BE2C (cell line): ENCODE measurements around the gene FARSA.

Experiments used
- DNase-seq: peaks from one replicate; pipeline ENCODE4 v3.0.0-alpha.2; 2020
- H3K27me3 ChIP-seq: fragments of 250-450 bp; sonication (Bioruptor Pico); 2 replicates; pipeline ENCODE4 v1.5.1; 2020; ENCODE audit warnings: mild to moderate bottlenecking
- H3K36me3 ChIP-seq: fragments of 250-450 bp; sonication (Bioruptor Pico); 2 replicates; pipeline ENCODE4 v1.5.1; 2020; ENCODE audit warnings: mild to moderate bottlenecking
- H3K4me1 ChIP-seq: fragments of 250-450 bp; sonication (Bioruptor Pico); 2 replicates; pipeline ENCODE4 v1.5.1; 2020
- H3K4me3 ChIP-seq: 2 replicates; pipeline ENCODE4 v1.5.1; 2011; ENCODE audit warnings: low read depth, low read length
- H3K9me3 ChIP-seq: fragments of 250-450 bp; sonication (Bioruptor Pico); 2 replicates; pipeline ENCODE4 v1.5.1; 2020
- CTCF ChIP-seq: IDR thresholded peaks from 2 replicates; pipeline ENCODE4 v1.5.1; 2012; ENCODE audit warnings: mild to moderate bottlenecking, low read depth, low read length

The FARSA gene

GRCh38 chr19:12944104-12944674 is 10.7 kb upstream of the FARSA start:
- H3K36me3 ChIP-seq = peaks cover 83% of the 10 kb centered on the region
- no peak for TF ChIP-seq CTCF
- DNase-seq = no peak
- H3K4me3 ChIP-seq = no peak overlapping the region
- no peaks in the 10 kb centered on the region for H3K9me3 ChIP-seq
- H3K27me3 ChIP-seq = no peaks in the 10 kb centered on the region
- peaks cover 3% of the 10 kb centered on the region; the same call in 1 of the 2 replicates for H3K4me1 ChIP-seq

- TF ChIP-seq CTCF = no peak
- H3K4me3 ChIP-seq = no peak overlapping the region
- peaks cover 83% of the 10 kb centered on the region for H3K36me3 ChIP-seq
- peaks cover 3% of the 10 kb centered on the region; the same call in 1 of the 2 replicates for H3K4me1 ChIP-seq
- H3K9me3 ChIP-seq = no peaks in the 10 kb centered on the region
- H3K27me3 ChIP-seq = no peaks in the 10 kb centered on the region
- DNase-seq = no peak
Measured at GRCh38 chr19:12943437-12944044, 10.0 kb upstream of the FARSA start.

GRCh38 chr19:12940897-12941296 is 7.4 kb upstream of the FARSA start:
- Histone ChIP-seq H3K4me1 (peaks cover 6% of the 10 kb centered on the region), H3K36me3 (peaks cover 65% of the 10 kb centered on the region), H3K9me3 (no peaks in the 10 kb centered on the region), H3K4me3 (peak overlapping the region; percentile 100), H3K27me3 (no peaks in the 10 kb centered on the region)
- no peak for TF ChIP-seq CTCF
- DNase-seq = no peak

- Histone ChIP-seq H3K27me3 (no peaks in the 10 kb centered on the region), H3K4me3 (peak overlapping the region; percentile 100), H3K4me1 (peaks cover 6% of the 10 kb centered on the region), H3K36me3 (peaks cover 61% of the 10 kb centered on the region), H3K9me3 (no peaks in the 10 kb centered on the region)
- DNase-seq = no peak
- no peak for TF ChIP-seq CTCF
Measured at GRCh38 chr19:12939975-12940423, 6.5 kb upstream of the FARSA start.

- Histone ChIP-seq H3K27me3 (no peaks in the 10 kb centered on the region), H3K9me3 (no peaks in the 10 kb centered on the region), H3K36me3 (peaks cover 51% of the 10 kb centered on the region), H3K4me1 (peaks cover 6% of the 10 kb centered on the region), H3K4me3 (peak overlapping the region; percentile 100)
- TF ChIP-seq CTCF = 0 out of 2 replicates have a peak, but pooled peaks have one; percentile 4
- DNase-seq = peak; percentile 36
Measured at GRCh38 chr19:12938779-12939601, 5.5 kb upstream of the FARSA start.
